Tibial artery (tissue), 4 donors: ENCODE data around the gene STAT4.

ENCODE experiments used
- DNase-seq, 2 donors: peaks; one replicate each; pipeline ENCODE4 v3.0.0-alpha.2; 2019
- H3K27ac ChIP-seq, 2 donors: fragments of 200-600 bp; sonication (generic) in 1 of 2; 1 replicate in 1 of 2; 2 replicates in 1 of 2; pipeline ENCODE4 v1.5.1; 2018 to 2019; ENCODE audit warnings: mild to moderate bottlenecking in 1 of 2
- H3K27me3 ChIP-seq, 2 donors: fragments of 200-600 bp; sonication (generic) in 1 of 2; one replicate each; pipeline versions ENCODE4 v1.5.1 to v1.6.0; 2016 to 2019
- H3K36me3 ChIP-seq, 3 donors: fragments of 200-600 bp; sonication (generic) in 2 of 3; one replicate each; pipeline ENCODE4 v1.5.1; 2016 to 2019; ENCODE audit warnings: mild to moderate bottlenecking in 2 of 3
- H3K4me1 ChIP-seq, 4 donors: fragments of 200-600 bp; sonication (generic) in 2 of 4; 1 replicate in 3 of 4; 2 replicates in 1 of 4; pipeline ENCODE4 v1.5.1; 2016 to 2019
- H3K4me3 ChIP-seq, 2 donors: fragments of 200-600 bp; sonication (generic) in 1 of 2; 1 replicate in 1 of 2; 2 replicates in 1 of 2; pipeline ENCODE4 v1.5.1; 2018 to 2019; ENCODE audit warnings: mild to moderate bottlenecking in 2 of 2
- H3K9me3 ChIP-seq, 3 donors: fragments of 200-600 bp; sonication (generic) in 1 of 3; one replicate each; pipeline ENCODE4 v1.5.1; 2016 to 2019
- CTCF ChIP-seq, 2 experiments: fragments of 200-600 bp in 1 of 2; fragments of 450-650 bp in 1 of 2; IDR thresholded peaks; one replicate each; pipeline ENCODE4 v1.5.1; 2017 to 2019; ENCODE audit warnings: antibody characterized with exemption in 2 of 2, mild to moderate bottlenecking in 1 of 2, moderate library complexity in 1 of 2
- intact Hi-C: fragments of 100-400 bp; cut with DNase I; formaldehyde crosslinking; loops from one replicate; pipeline ENCODE4 v1.15.0; 2023; ENCODE audit warnings: low total_unique reads

Gene STAT4

GRCh38 chr2:191177751-191178736 lies 27.2 kb upstream of the STAT4 start:
- no peak overlapping the region for H3K4me3 ChIP-seq
- DNase-seq, result no peak
- no peaks in the 10 kb centered on the region for H3K9me3 ChIP-seq
- no peaks in the 10 kb centered on the region for H3K4me1 ChIP-seq
- no peak overlapping the region for H3K27ac ChIP-seq
- TF ChIP-seq CTCF (IDR thresholded peaks at IDR 0.05), result no peak
- intact Hi-C loops, result no loop called here
- no peaks in the 10 kb centered on the region for H3K36me3 ChIP-seq
- H3K27me3 ChIP-seq, result no peaks in the 10 kb centered on the region

- Histone ChIP-seq H3K27ac (no peak overlapping the region), H3K4me3 (no peak overlapping the region), H3K36me3 (no peaks in the 10 kb centered on the region), H3K27me3 (no peaks in the 10 kb centered on the region), H3K9me3 (no peaks in the 10 kb centered on the region), H3K4me1 (peaks cover 0 to 5% (median 1%) of the 10 kb centered on the region in 4 donors)
- no peak for DNase-seq
- intact Hi-C loops, result no loop called here
- TF ChIP-seq CTCF (IDR thresholded peaks at IDR 0.05), result no peak
Measured at GRCh38 chr2:191176801-191177438, 26.1 kb upstream of the STAT4 start.

- TF ChIP-seq CTCF (IDR thresholded peaks at IDR 0.05), result no peak
Measured at GRCh38 chr2:191176305-191176704, 25.5 kb upstream of the STAT4 start.

GRCh38 chr2:191174442-191174841 lies 23.6 kb upstream of the STAT4 start:
- Histone ChIP-seq H3K27me3 (no peaks in the 10 kb centered on the region), H3K36me3 (no peaks in the 10 kb centered on the region), H3K27ac (no peak overlapping the region), H3K4me3 (no peak overlapping the region), H3K9me3 (no peaks in the 10 kb centered on the region), H3K4me1 (peaks cover 0 to 12% (median 4%) of the 10 kb centered on the region in 4 donors)
- DNase-seq, result no peak
- intact Hi-C loops, result no loop called here
- no peak for TF ChIP-seq CTCF (IDR thresholded peaks at IDR 0.05)

More at GRCh38 chr2:191176305-191176704, 25.5 kb upstream of the STAT4 start:
- Histone ChIP-seq H3K27me3 (no peaks in the 10 kb centered on the region), H3K4me3 (no peak overlapping the region), H3K9me3 (no peaks in the 10 kb centered on the region), H3K4me1 (peaks cover 0 to 11% (median 4%) of the 10 kb centered on the region in 4 donors), H3K27ac (no peak overlapping the region), H3K36me3 (no peaks in the 10 kb centered on the region)
- intact Hi-C loops, result no loop called here
- no peak for DNase-seq

- H3K27ac ChIP-seq, result no peak overlapping the region
Measured at GRCh38 chr2:191173206-191173605, 22.4 kb upstream of the STAT4 start.

More at GRCh38 chr2:191173206-191173605, 22.4 kb upstream of the STAT4 start:
- Histone ChIP-seq H3K9me3 (no peaks in the 10 kb centered on the region), H3K4me3 (no peak overlapping the region), H3K4me1 (peaks cover 0 to 15% (median 5%) of the 10 kb centered on the region in 4 donors), H3K36me3 (no peaks in the 10 kb centered on the region), H3K27me3 (no peaks in the 10 kb centered on the region)
- intact Hi-C loops, result no loop called here
- TF ChIP-seq CTCF (IDR thresholded peaks at IDR 0.05), result no peak
- no peak for DNase-seq
